Subcutaneous adipose tissue (tissue), 4 donors: ENCODE results near the gene HEATR1. TPM values are rescaled to one million over a fixed set of nuclear protein-coding genes. Genes with fewer than 3 reads are reported as not detected.

Experiments
- total RNA-seq, 4 donors: library from RNA; depleted of rRNA; stranded (reverse); fragments of >200 nt; gene quantifications; one replicate each; pipeline ENCODE4 v1.1.0, GENCODE V29; 2016
- TF ChIP-seq, protein P1 (sequence below): fragments of 450-650 bp; IDR thresholded peaks from one replicate; pipeline ENCODE4 v1.5.1; 2016; ENCODE audit warnings: low read depth, mild to moderate bottlenecking, control low read depth, antibody characterized with exemption, moderate library complexity

The HEATR1 gene
- total RNA-seq, 4 donors from 2014 or later = 20.1 to 32.0 (median 25.3) TPM

DNA sequence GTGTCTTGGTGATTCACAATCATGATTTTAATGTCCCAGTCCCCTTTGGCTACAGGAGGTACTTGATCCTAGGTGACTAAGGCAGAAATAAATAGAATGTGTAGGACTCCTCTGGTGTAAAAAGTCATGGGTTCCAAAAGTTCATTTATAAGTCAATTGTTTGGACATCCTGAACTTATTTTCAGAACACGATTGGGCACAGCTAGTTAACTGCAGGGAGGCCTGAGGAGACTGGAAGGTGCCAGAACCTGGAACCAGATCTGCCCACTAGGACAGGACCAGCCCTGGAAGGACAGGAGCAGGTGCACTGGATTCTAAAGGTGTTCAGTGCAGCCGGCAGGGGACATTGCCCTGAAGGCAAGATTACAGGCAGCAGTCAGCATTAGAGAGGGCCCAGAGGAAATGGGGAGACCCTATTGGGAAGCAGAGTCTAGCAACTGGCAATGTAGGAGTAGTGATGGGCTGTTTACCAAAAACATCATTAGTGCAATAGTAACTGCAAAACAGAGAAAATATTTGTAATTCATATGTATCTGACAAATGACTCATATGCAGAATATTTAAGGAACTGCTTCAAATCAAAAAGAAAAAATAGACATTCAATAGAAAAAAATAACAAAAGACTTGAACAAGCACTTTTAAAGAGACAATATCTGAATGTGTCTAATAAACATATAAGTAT lies 23.6 kb upstream of the HEATR1 start:
- TF ChIP-seq, protein P1, sequence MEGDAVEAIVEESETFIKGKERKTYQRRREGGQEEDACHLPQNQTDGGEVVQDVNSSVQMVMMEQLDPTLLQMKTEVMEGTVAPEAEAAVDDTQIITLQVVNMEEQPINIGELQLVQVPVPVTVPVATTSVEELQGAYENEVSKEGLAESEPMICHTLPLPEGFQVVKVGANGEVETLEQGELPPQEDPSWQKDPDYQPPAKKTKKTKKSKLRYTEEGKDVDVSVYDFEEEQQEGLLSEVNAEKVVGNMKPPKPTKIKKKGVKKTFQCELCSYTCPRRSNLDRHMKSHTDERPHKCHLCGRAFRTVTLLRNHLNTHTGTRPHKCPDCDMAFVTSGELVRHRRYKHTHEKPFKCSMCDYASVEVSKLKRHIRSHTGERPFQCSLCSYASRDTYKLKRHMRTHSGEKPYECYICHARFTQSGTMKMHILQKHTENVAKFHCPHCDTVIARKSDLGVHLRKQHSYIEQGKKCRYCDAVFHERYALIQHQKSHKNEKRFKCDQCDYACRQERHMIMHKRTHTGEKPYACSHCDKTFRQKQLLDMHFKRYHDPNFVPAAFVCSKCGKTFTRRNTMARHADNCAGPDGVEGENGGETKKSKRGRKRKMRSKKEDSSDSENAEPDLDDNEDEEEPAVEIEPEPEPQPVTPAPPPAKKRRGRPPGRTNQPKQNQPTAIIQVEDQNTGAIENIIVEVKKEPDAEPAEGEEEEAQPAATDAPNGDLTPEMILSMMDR = no peak

DNA sequence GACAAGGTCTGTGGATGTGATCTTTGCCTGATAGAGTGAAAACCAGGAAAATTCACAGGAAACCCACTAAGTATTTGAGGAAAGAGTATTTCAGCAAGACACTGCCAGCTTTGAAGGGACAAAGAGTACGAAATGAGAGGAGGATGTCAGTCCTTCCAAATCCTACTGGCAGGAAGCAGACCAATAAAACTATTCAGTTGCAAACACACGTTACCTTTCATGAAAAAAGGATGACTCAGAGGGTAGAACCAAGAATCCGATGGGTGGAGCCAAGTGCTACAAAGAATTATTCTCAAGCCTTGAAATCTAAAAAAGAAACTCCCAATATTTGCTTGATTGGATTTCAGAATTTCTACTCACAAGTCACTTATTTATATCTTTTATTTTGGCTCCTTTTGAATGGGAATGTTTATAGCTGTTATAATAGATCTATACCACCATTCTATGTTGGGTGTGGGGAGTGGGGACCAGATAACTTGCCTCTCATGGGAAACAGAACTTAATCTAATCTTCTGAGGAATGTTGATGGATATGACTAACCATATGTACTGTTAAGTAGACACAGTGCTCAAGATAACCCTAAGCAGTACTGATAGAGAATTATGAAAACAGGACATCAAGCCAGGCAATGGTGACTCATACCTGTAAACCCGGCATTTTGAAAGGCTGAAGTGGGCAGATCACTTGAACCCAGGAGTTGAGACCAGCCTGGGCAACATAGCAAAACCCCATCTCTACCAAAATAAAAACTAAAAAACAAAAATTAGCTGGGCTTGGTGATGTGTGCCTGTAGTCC lies 19.3 kb upstream of the HEATR1 start:
- TF ChIP-seq, protein P1 = no peak

DNA sequence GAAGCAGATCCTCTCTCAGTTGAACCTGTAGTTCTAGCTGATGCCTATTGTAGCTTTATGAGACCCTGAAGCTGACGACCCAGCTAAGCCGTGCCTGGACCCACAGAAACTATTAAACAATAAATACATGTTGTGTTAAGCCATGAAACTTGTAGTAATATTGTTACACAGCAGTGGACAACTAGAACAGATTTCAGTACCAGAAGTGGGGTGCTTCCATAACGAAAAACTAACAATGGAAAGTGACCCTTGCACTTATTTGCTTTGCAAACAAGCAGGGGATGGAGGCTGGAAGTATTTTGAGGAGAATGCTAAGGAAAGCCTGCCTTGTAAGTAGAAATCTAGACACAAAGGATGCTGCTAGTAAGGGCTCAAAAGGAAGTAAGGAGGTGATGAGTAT lies 18.1 kb upstream of the HEATR1 start:
- TF ChIP-seq, protein P1 = no peak

DNA sequence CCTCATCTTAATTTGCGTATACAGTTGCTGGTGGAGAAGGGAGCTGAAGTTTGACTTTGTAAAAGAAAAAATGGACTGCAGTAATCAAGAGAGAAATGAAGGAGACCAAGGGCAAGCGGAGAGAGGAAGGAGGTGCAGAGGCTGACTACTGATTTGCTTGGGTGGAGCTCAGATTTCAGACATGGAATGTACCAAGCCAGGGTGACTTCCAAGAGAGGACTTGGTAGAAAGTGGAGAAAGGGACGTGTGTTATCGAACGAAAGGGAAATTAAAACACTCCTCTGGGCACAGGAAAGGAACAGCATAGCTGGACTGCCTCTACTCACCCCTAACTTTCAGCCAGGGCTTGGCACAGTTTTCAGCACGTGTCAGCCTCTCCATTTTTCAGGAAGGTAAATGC lies 15.1 kb upstream of the HEATR1 start:
- TF ChIP-seq, protein P1 = no peak

DNA sequence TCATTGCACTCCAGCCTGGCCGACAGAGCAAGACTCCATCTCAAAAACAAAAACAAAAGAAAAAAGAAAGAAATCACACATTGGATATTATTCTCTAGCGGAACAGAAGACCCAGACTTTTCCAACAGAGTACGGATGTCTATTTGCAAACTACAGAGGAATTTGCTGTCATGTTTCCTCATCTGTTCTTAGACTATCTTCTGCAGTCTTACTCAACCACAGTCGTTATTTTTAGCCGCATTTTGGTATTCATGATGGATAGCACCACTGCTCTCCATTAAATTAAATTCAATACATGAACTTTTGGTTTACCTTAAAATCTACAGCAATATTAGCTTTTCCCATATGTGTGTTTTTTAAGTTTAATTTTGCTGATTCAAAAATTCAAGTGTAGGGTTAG lies 14.2 kb upstream of the HEATR1 start:
- TF ChIP-seq, protein P1 = no peak

DNA sequence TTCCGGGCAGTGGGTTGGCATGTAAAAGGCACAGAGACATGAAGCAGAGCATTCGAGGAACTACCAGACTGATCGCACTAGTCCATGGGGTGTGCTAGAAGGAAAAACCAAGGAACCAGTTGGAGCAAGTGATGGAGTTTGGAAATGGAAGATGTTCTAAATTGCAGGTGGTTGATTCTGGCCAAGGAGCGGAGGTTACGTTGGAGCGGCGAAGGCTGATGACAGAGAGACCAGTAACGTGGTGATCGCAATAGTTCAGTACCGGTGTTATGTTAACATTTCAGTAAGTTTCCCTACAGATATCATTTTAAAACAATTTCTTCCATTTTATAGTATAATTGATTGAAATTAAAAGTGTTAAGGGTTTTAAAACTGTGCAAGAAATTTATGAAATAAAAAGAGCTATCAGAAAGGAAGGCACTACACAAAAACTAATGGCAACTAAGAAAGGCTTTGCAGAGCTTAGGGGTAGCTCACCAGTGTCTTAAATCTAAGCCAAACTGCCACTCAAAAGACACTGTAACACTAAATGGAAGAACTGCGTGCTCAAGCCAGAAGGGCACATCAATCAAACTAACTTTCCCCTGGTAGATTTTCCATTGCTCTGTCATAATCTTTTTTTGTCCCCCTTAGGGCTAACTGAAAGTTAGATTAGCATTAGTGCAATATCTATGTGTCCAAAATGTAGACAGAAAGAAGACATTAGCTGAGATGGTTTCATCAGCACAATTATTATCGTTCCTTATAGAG lies 11.3 kb upstream of the HEATR1 start:
- TF ChIP-seq, protein P1 = no peak

DNA sequence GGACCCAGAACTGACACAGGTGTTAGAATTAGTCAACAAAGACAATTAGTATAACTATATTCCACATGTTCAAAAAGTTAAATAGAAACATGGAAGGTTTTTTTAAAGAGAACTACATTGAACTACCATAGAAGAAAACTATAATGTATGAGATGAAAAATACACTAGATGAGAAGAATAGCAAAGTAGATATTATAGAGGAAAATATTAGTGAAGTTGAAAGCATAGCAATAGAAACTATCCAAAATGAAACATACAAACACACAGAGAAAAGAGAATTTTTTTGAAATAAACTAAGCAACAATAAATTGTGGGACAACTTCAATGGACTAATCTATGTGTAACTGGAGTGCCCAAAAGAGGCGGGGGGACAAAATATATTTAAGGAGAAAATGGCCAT lies 8.0 kb upstream of the HEATR1 start:
- TF ChIP-seq, protein P1 = no peak
